Ovary (tissue), 9 donors: ENCODE measurements around the gene MCM9. TPM values are rescaled to one million over a fixed set of nuclear protein-coding genes. Genes with fewer than 3 reads are reported as not detected.

Source experiments
- DNase-seq, 5 donors: peaks; one replicate each; pipeline ENCODE4 v3.0.0-alpha.2; 2019 to 2020
- H3K27ac ChIP-seq, 2 donors: fragments of 200-600 bp; one replicate each; pipeline versions ENCODE4 v1.5.1 to v1.8.0; 2019 to 2022
- H3K27me3 ChIP-seq: fragments of 200-600 bp; one replicate; pipeline ENCODE4 v1.8.0; 2022
- H3K36me3 ChIP-seq: fragments of 200-600 bp; sonication (generic); one replicate; pipeline ENCODE4 v1.5.1; 2019
- H3K4me1 ChIP-seq: one replicate; pipeline ENCODE4 v1.8.1; 2013; ENCODE audit warnings: mild to moderate bottlenecking, moderate library complexity; ENCODE audit not compliant: insufficient read depth
- H3K4me3 ChIP-seq: fragments of 200-600 bp; sonication (generic); one replicate; pipeline ENCODE4 v1.5.1; 2017
- H3K9me3 ChIP-seq, 2 donors: fragments of 200-600 bp in 1 of 2; sonication (generic) in 1 of 2; one replicate each; pipeline versions ENCODE4 v1.5.1 to v1.8.1; 2013 to 2019; ENCODE audit warnings: mild to moderate bottlenecking in 1 of 2, moderate library complexity in 1 of 2
- CTCF ChIP-seq, 3 donors: fragments of 450-650 bp in 2 of 3; fragments of 200-600 bp in 1 of 3; IDR thresholded peaks; one replicate each; pipeline versions ENCODE4 v1.5.1 to v1.8.0; 2016 to 2022; ENCODE audit warnings: antibody characterized with exemption in 3 of 3, mild to moderate bottlenecking in 1 of 3
- EP300 ChIP-seq: sonication (generic); formaldehyde crosslinking; IDR thresholded peaks from one replicate; pipeline ENCODE4 v1.6.1; 2017; ENCODE audit warnings: antibody characterized with exemption
- POLR2A ChIP-seq: fragments of 450-650 bp; IDR thresholded peaks from one replicate; pipeline ENCODE4 v1.6.1; 2017; ENCODE audit warnings: antibody characterized with exemption, mild to moderate bottlenecking, moderate library complexity
- WGBS, 3 donors: extraction: QIAGEN DNeasy Blood & Tissue Kit in 1 of 3; methylation state at CpG; one replicate each; pipeline versions ENCODE4 v1.1.5 to v1.1.7; 2013 to 2017; 5-methylcytosine and 5-hydroxymethylcytosine counted together
- intact Hi-C, 4 donors: fragments of 100-400 bp; cut with DNase I; formaldehyde crosslinking; loops; one replicate each; pipeline versions ENCODE4 v1.11.0 to v1.15.1; 2022 to 2023
- polyA plus RNA-seq, 2 donors: library from polyadenylated mRNA; stranded (reverse); fragments of 200-250 nt in 1 of 2; fragments of 350-450 nt in 1 of 2; fragmentation: Illumina TruSeq in 1 of 2; extraction: RNeasy Lipid Tissue Mini Kit (QIAGEN cat#74804) in 1 of 2; gene quantifications; one replicate each; pipeline ENCODE4 v1.2.3, GENCODE V29; 2013 to 2014
- total RNA-seq, 7 donors: library from RNA; depleted of rRNA in 2 of 7; stranded (reverse); fragments of >200 nt in 2 of 7; fragmentation: NEBNext Ultra II Directional in 3 of 7; extraction: Animal tissue kit (Norgen Biotek cat#: 25700) in 3 of 7; gene quantifications; one replicate each; pipeline versions ENCODE4 v1.1.0 to v1.2.4, GENCODE V29; 2016 to 2023
- donor health status: DM: no; HTN: no; CAD: no; lungs with moderate emphysema.
- donor health status: DM: no; HTN: no; CAD: no.
- donor health status: Bipolar disorder and iron deficiency.
- donor health status: DM: yes; HTN: yes; CAD: no.
- donor health status: DM: no; HTN: no; CAD: no.
- donor health status: DM: yes; HTN: yes; CAD: no.

Gene MCM9
- total and polyA plus RNA-seq, 9 donors = 5.5 to 17.5 (median 11.2) TPM

- Histone ChIP-seq H3K4me3 (no peak overlapping the region), H3K4me1 (no peaks in the 10 kb centered on the region), H3K27me3 (no peaks in the 10 kb centered on the region), H3K27ac (no peak overlapping the region), H3K36me3 (no peaks in the 10 kb centered on the region), H3K9me3 (no peaks in the 10 kb centered on the region)
- TF ChIP-seq POLR2A (no peak), CTCF (IDR thresholded peaks at IDR 0.05) (no peak), EP300 (no peak)
- WGBS, 3 donors = 87 to 91% (median 88%) methylated on average over 3 of the region's 3 CpGs
- no peak for DNase-seq
- intact Hi-C loops = loop anchor here in 2 of 4 donors (5.0 kb wide), 1 partner anchor 147 kb away; no protein-coding TSS in a partner anchor
These were observed 30.4 kb upstream of the MCM9 start for GRCh38 chr6:118965371-118965770.

GRCh38 chr6:118963003-118963402 is 28.0 kb upstream of the MCM9 start:
- Histone ChIP-seq H3K27ac (no peak overlapping the region), H3K27me3 (no peaks in the 10 kb centered on the region), H3K9me3 (no peaks in the 10 kb centered on the region), H3K36me3 (no peaks in the 10 kb centered on the region), H3K4me1 (no peaks in the 10 kb centered on the region), H3K4me3 (no peak overlapping the region)
- TF ChIP-seq EP300 = no peak
- no peak for DNase-seq
- intact Hi-C loops = loop anchor here in 1 of 4 donors (5.0 kb wide), 1 partner anchor 149 kb away; no protein-coding TSS in a partner anchor

GRCh38 chr6:118959903-118960302 is 24.9 kb upstream of the MCM9 start:
- no peak for DNase-seq
- no peaks in the 10 kb centered on the region for H3K27me3 ChIP-seq
- H3K36me3 ChIP-seq = no peaks in the 10 kb centered on the region
- no peaks in the 10 kb centered on the region for H3K4me1 ChIP-seq
- H3K9me3 ChIP-seq = no peaks in the 10 kb centered on the region
- no peak overlapping the region for H3K27ac ChIP-seq
- WGBS, 3 donors = 81 to 91% (median 86%) methylated on average over 4 of the region's 4 CpGs
- H3K4me3 ChIP-seq = no peak overlapping the region
- TF ChIP-seq POLR2A = no peak
- TF ChIP-seq EP300 = no peak
- TF ChIP-seq CTCF (IDR thresholded peaks at IDR 0.05) = no peak
- intact Hi-C loops = loop anchor here in 1 of 4 donors (5.0 kb wide), 1 partner anchor 152 kb away; no protein-coding TSS in a partner anchor

GRCh38 chr6:118953391-118953790 is 18.4 kb upstream of the MCM9 start:
- Histone ChIP-seq H3K27me3 (no peaks in the 10 kb centered on the region), H3K27ac (no peak overlapping the region), H3K36me3 (no peaks in the 10 kb centered on the region), H3K4me1 (no peaks in the 10 kb centered on the region), H3K9me3 (no peaks in the 10 kb centered on the region), H3K4me3 (no peak overlapping the region)
- 49 to 71% (median 67%) methylated on average over 2 of the region's 2 CpGs for WGBS, 3 donors
- intact Hi-C loops = no loop called here
- DNase-seq = no peak
- TF ChIP-seq POLR2A (no peak), EP300 (no peak), CTCF (IDR thresholded peaks at IDR 0.05) (no peak)

GRCh38 chr6:118952683-118953082 is 17.7 kb upstream of the MCM9 start:
- TF ChIP-seq CTCF (IDR thresholded peaks at IDR 0.05) (no peak), POLR2A (no peak), EP300 (no peak)
- intact Hi-C loops = no loop called here
- 93 to 98% (median 97%) methylated on average over 2 of the region's 2 CpGs for WGBS, 3 donors

More at GRCh38 chr6:118952683-118953082, 17.7 kb upstream of the MCM9 start:
- Histone ChIP-seq H3K4me3 (no peak overlapping the region), H3K27me3 (no peaks in the 10 kb centered on the region), H3K36me3 (no peaks in the 10 kb centered on the region), H3K27ac (no peak overlapping the region), H3K9me3 (no peaks in the 10 kb centered on the region), H3K4me1 (no peaks in the 10 kb centered on the region)
- no peak for DNase-seq
